Suprapubic skin (tissue), 4 donors: ENCODE results near the gene PDE5A. TPM values are rescaled to one million over a fixed set of nuclear protein-coding genes. Genes with fewer than 3 reads are reported as not detected.

ENCODE experiments used
- DNase-seq, 2 donors: peaks; one replicate each; pipeline ENCODE4 v3.0.0-alpha.2; 2019; ENCODE audit warnings: low spot score in 2 of 2
- H3K27ac ChIP-seq: fragments of 200-600 bp; sonication (generic); one replicate; pipeline ENCODE4 v1.5.1; 2019
- H3K27me3 ChIP-seq: fragments of 200-600 bp; sonication (generic); one replicate; pipeline ENCODE4 v1.5.1; 2019
- H3K36me3 ChIP-seq: fragments of 200-600 bp; sonication (generic); one replicate; pipeline ENCODE4 v1.5.1; 2019
- H3K4me1 ChIP-seq: fragments of 200-600 bp; sonication (generic); one replicate; pipeline ENCODE4 v1.5.1; 2019
- H3K4me3 ChIP-seq: fragments of 200-600 bp; sonication (generic); one replicate; pipeline ENCODE4 v1.5.1; 2019; ENCODE audit warnings: mild to moderate bottlenecking
- H3K9me3 ChIP-seq: fragments of 200-600 bp; sonication (generic); one replicate; pipeline ENCODE4 v1.5.1; 2019
- EP300 ChIP-seq: sonication (generic); formaldehyde crosslinking; IDR thresholded peaks from one replicate; pipeline ENCODE4 v1.6.1; 2017; ENCODE audit warnings: antibody characterized with exemption
- POLR2A ChIP-seq, 2 donors: fragments of 450-650 bp; IDR thresholded peaks; one replicate each; pipeline ENCODE4 v1.6.1; 2017; ENCODE audit warnings: antibody characterized with exemption in 2 of 2, mild to moderate bottlenecking in 2 of 2, moderate library complexity in 2 of 2
- POLR2AphosphoS5 ChIP-seq, 3 donors: sonication (generic); formaldehyde crosslinking; IDR thresholded peaks; one replicate each; pipeline ENCODE4 v1.6.1; 2017; ENCODE audit warnings: antibody characterized with exemption in 3 of 3
- WGBS: methylation state at CpG from one replicate; pipeline ENCODE4 v1.1.5; 2018; 5-methylcytosine and 5-hydroxymethylcytosine counted together
- total RNA-seq, 4 donors: library from RNA; depleted of rRNA; stranded (reverse); fragments of >200 nt; gene quantifications; one replicate each; pipeline ENCODE4 v1.1.0, GENCODE V29; 2016
- TF ChIP-seq, protein P1 (sequence below), 2 donors: fragments of 200-600 bp in 1 of 2; fragments of 450-650 bp in 1 of 2; sonication (generic) in 1 of 2; IDR thresholded peaks; one replicate each; pipeline ENCODE4 v1.5.1; 2016 to 2019; ENCODE audit warnings: antibody characterized with exemption in 2 of 2, mild to moderate bottlenecking in 1 of 2, moderate library complexity in 1 of 2

Gene PDE5A
- total RNA-seq, 4 donors from 2014 or later = 6.4 to 20.0 (median 9.8) TPM

- no peak overlapping the region for H3K4me3 ChIP-seq
- peaks cover 5% of the 10 kb centered on the region for H3K27me3 ChIP-seq
- H3K9me3 ChIP-seq = no peaks in the 10 kb centered on the region
- TF ChIP-seq POLR2AphosphoS5 (IDR thresholded peaks at IDR 0.05) (no peak), EP300 (no peak), POLR2A (IDR thresholded peaks at IDR 0.05) (no peak)
- TF ChIP-seq, protein P1, sequence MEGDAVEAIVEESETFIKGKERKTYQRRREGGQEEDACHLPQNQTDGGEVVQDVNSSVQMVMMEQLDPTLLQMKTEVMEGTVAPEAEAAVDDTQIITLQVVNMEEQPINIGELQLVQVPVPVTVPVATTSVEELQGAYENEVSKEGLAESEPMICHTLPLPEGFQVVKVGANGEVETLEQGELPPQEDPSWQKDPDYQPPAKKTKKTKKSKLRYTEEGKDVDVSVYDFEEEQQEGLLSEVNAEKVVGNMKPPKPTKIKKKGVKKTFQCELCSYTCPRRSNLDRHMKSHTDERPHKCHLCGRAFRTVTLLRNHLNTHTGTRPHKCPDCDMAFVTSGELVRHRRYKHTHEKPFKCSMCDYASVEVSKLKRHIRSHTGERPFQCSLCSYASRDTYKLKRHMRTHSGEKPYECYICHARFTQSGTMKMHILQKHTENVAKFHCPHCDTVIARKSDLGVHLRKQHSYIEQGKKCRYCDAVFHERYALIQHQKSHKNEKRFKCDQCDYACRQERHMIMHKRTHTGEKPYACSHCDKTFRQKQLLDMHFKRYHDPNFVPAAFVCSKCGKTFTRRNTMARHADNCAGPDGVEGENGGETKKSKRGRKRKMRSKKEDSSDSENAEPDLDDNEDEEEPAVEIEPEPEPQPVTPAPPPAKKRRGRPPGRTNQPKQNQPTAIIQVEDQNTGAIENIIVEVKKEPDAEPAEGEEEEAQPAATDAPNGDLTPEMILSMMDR (IDR thresholded peaks at IDR 0.05) = no peak
- WGBS = 92% methylated on average over 1 of the region's 1 CpG
- H3K27ac ChIP-seq = no peak overlapping the region
- H3K36me3 ChIP-seq = no peaks in the 10 kb centered on the region
- no peak for DNase-seq
- peaks cover 17% of the 10 kb centered on the region for H3K4me1 ChIP-seq
These were observed 3.6 kb upstream of the PDE5A start for GRCh38 chr4:119632216-119632615.

DNA sequence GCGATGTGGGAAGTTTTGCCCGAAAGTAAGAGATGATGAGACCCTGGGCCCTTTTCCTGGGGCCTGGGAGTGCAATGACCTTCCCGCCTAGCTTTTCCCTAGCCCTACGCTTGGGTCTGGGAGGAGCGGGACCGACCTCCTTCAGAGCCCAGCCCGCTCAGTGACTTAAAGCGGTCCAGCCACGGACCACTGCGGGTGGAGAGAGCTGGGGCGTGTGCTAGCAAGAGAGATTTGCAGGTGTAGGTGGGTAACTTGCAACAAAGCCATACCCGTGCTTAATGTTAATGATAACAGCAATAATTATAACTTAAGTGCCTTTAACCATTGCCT, 503 bp upstream of the PDE5A start:
- no peak for TF ChIP-seq POLR2AphosphoS5 (IDR thresholded peaks at IDR 0.05)
- no peak for TF ChIP-seq EP300
- no peak for TF ChIP-seq POLR2A (IDR thresholded peaks at IDR 0.05)
- TF ChIP-seq, protein P1 (IDR thresholded peaks at IDR 0.05) = no peak
- Histone ChIP-seq H3K4me1 (peaks cover 25% of the 10 kb centered on the region), H3K9me3 (no peaks in the 10 kb centered on the region), H3K36me3 (no peaks in the 10 kb centered on the region), H3K27ac (peak overlapping the region; percentile 71), H3K27me3 (peaks cover 7% of the 10 kb centered on the region), H3K4me3 (peak overlapping the region; percentile 75)
- DNase-seq = no peak
- 4% methylated on average over 8 of the region's 12 CpGs for WGBS

GRCh38 chr4:119627267-119628255, 1.0 kb downstream of the PDE5A start:
- peak in 1 of 2 donors; percentile 71 for DNase-seq
- WGBS = under 1% methylated on average over 53 of the region's 90 CpGs
- H3K4me1 ChIP-seq = peaks cover 25% of the 10 kb centered on the region
- H3K4me3 ChIP-seq = peak overlapping the region; percentile 75
- no peak for TF ChIP-seq POLR2A (IDR thresholded peaks at IDR 0.05)
- no peak for TF ChIP-seq POLR2AphosphoS5 (IDR thresholded peaks at IDR 0.05)
- TF ChIP-seq, protein P1 (IDR thresholded peaks at IDR 0.05) = peak; percentile 56 to 65
- TF ChIP-seq EP300 = no peak
- no peaks in the 10 kb centered on the region for H3K36me3 ChIP-seq
- no peaks in the 10 kb centered on the region for H3K9me3 ChIP-seq
- peak overlapping the region; percentile 71 for H3K27ac ChIP-seq
- H3K27me3 ChIP-seq = peaks cover 7% of the 10 kb centered on the region

GRCh38 chr4:119626943-119627266, 1.7 kb downstream of the PDE5A start:
- TF ChIP-seq, protein P1 (IDR thresholded peaks at IDR 0.05) = no peak
- TF ChIP-seq POLR2AphosphoS5 (IDR thresholded peaks at IDR 0.05) = no peak
- no peaks in the 10 kb centered on the region for H3K9me3 ChIP-seq
- WGBS = 1% methylated on average over 18 of the region's 18 CpGs
- DNase-seq = no peak
- peaks cover 25% of the 10 kb centered on the region for H3K4me1 ChIP-seq
- H3K36me3 ChIP-seq = no peaks in the 10 kb centered on the region
- H3K4me3 ChIP-seq = peak overlapping the region; percentile 75
- H3K27me3 ChIP-seq = peaks cover 7% of the 10 kb centered on the region
- H3K27ac ChIP-seq = peak overlapping the region; percentile 71

DNA sequence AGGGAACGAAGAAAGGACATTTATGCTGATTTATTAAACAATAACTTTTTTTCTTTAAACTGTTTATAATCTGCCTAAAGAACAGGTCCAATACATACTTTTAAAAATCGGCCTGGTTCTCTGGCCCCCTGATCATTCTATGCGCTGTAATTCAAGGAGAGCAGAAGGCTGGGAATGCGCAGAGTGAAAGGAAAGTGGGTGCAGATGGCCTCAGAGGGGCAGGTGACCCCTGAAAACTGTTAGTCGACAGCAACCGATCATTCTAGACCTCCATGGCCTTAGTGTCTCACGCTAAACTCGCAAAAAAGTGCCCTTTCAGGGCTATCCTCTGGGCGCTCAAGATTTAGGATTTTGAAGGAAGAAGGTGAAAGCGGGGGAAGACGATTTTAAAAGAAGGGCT, 2.2 kb downstream of the PDE5A start:
- DNase-seq = no peak
- Histone ChIP-seq H3K27ac (peak overlapping the region; percentile 71), H3K4me1 (peaks cover 25% of the 10 kb centered on the region), H3K27me3 (peaks cover 7% of the 10 kb centered on the region), H3K36me3 (no peaks in the 10 kb centered on the region), H3K9me3 (no peaks in the 10 kb centered on the region), H3K4me3 (peak overlapping the region; percentile 75)
- no peak for TF ChIP-seq POLR2AphosphoS5 (IDR thresholded peaks at IDR 0.05)
- no peak for TF ChIP-seq POLR2A (IDR thresholded peaks at IDR 0.05)
- no peak for TF ChIP-seq EP300
- TF ChIP-seq, protein P1 (IDR thresholded peaks at IDR 0.05) = no peak
- WGBS = 59% methylated on average over 11 of the region's 11 CpGs
